DMS79 treated with DMSO at 0.1 percent for 48 hours (cell line): ENCODE results near the gene SRD5A3.

Source experiments
- DNase-seq: peaks from one replicate; lab custom pipeline; 2025; lab: John Stamatoyannopoulos, UW

Gene SRD5A3

DNA sequence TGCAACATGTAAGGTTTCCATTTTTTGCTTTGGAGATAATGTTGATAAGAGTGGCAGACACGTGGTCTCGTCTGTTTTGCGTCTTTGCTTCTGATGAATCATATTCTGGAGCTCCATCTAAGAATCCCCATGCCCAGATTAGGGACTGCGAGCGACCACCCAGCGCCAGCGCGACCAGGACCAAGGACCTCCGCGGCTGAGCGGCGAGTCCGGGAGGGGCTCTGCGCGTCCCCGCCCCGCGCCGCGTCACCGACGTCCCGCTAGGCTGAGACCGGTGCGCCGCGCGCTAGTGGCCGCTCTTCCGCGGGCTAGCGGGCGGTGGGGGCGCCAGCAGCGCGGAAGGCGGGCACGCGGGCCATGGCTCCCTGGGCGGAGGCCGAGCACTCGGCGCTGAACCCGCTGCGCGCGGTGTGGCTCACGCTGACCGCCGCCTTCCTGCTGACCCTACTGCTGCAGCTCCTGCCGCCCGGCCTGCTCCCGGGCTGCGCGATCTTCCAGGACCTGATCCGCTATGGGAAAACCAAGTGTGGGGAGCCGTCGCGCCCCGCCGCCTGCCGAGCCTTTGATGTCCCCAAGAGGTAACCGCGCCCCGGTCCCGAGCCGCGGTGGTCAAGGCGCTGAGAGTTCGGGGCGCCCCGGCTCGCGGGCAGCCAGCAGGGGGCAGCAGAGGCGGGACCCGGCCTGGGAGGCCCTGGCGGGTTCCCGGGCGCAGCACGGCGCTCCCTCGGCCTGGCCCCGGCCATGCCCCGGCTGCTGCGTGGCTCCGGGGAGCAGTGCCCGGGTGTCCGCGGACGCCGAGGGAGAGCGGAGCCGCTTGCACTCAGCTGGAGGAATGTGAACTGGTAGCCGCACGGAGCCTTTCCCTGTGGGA lies at the start of gene SRD5A3:
Gene SRD5A3, plus strand, starts transcription at position 263 of the 871 bp plus-strand sequence. Its CDS starts 95 bp downstream, at position 358.
- peak; percentile 58 for DNase-seq

DNA sequence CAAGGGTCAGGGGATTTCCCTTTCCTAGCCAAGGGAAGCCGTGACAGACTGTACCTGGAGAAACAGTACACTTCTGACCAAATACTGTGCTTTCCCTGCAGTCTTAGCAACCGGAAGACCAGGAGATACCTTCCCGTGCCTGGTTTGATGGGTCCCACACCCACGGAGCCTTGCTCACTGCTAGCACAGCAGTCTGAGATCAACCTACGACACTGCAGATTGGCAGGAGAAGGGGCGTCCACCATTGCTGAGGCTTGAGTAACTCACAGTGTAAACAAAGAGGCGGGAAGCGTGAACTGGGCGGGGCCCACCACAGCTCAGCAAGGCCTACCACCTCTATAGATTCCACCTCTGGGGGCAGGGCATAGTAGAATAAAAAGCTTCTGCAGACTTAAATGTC lies 48.7 kb upstream of the SRD5A3 start:
- DNase-seq, result no peak

DNA sequence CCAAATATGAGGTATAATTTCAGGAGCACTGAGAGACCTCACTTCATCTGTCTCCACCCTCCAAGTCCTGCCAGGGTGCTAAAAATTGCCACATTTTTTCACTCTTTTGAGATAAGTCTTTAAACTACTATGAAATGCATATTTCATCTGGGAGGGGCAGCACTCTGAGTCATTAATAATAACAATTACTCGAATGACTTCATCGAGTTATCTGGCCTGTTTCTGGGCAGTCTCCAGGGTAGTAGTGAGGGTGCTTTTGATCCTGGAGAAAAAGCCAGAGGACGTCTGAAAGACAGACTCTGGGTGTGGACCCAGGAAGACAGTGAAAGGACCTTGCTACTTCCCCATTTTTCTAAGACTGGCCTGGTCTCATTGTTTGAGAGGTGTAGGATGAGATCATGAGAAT lies 42.3 kb upstream of the SRD5A3 start:
- no peak for DNase-seq

DNA sequence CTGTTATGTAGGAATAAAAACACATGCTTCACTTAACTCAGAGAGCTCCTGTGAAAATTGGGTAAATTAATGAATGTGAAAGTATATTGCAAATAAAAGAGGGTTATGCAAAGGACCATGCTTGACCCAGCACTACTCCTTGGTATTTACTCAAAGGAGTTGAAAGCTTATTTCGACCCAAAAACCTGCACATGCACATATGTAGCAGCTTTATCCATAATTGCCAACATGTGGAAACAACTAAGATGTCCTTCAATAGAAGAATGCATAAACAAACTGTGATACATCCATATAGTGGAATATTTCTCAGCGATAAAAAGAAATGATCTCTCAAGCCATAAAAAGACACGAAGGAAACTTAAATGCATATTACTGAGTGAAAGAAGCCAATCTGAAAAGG lies 41.7 kb upstream of the SRD5A3 start:
- DNase-seq, result no peak

- DNase-seq, result no peak
Observed at GRCh38 chr4:55308071-55308470, 38.0 kb upstream of the SRD5A3 start.

GRCh38 chr4:55311792-55312488 lies 34.1 kb upstream of the SRD5A3 start:
- DNase-seq, result no peak

DNA sequence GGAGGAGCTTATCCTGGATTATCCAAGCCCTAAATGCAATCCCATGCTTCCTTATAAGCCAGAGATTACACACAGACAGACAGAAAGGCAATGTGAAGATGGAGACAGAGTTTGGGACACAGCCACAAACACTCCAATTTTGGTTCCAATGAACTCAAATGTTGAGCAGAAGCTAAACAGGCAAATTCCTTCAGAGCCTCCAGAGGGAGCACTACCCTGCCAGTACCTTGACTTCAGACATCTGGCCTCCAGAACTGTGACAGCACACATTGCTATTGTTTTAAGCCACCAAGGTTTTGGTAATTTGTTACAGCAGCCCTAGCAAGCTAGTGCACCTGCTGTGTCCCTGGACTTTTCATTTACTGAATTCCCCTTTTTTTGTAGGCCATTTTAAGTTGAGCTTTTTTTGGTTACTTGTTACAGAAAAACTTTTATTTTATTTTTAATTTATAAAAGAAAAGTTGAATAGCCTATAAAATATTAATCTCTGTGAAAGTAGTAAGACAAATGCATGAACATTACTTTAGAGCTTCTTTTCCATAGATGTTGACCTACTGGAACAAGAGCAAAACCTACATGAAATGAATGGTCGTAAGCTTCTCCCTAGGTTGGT lies 33.4 kb upstream of the SRD5A3 start:
- DNase-seq, result no peak

GRCh38 chr4:55314141-55314820 lies 31.8 kb upstream of the SRD5A3 start:
- DNase-seq, result no peak

DNA sequence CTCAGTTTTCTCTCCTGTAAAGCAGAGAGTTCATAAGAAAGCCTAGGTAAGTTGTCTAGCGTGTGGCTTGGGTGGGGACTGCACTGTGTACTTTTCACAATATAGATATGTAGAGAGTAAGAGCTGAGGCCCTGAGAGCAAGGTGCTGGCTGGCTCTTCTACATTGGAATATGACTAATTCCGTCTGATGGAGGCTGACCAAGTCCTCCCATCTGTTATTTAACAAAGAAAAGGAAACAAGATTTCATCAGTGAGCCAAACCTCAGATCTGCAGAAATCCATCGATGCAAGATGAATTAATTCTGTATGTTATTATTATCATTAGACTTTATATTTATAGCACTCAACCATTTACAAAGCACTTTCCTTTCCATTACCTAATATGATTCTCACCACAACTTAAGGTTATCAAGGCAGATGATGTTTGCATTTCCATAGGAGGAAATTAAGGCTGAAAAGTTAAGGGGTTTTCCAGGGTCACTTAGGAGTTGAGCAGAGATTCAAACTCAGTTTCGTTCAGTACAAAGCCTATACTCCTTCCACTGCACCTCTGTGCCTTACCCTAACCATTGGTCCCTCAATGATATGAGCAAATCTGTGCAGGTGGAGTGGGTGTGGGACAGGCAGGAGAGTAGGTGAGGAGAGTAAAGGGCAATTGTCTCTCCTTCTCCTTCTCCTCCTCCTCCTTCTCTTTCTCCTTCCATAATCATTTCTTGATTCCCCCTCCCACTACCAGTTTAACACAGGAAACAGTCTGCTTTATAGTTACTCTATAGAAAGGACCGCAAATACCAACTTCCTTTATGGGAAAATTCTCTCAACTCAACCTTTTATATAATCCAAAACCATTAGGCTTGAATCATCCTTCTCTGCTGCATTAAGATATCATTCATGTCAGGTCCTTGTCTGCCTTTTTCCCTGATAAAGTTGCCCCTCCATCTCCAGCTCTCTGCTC lies 27.6 kb upstream of the SRD5A3 start:
- DNase-seq, result no peak

DNA sequence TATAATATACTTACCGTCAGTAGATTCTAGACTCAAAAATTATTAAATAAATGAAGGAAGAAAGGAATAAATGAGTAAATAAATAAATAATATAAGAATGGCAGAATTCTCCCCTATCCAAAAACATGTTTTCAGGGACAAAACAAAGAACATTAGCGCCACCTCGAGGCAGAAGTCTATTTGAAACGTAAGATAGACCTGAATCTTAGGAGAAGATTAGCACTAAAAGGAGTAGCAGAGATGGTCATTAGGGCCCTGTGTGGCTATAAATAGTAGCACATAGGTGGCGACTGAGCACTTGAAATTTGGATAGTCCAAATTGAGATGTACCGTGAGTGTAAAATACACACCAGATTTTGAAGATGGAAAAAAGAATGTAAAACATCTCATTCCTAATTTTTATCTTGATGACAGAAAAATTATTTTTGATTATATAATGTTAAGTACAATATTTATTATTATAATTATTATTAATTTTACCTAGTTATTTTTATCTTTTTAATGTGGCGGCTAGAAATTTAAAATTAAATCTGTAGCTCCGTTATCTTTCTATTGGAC lies 24.3 kb upstream of the SRD5A3 start:
- peak; percentile 41 for DNase-seq

- no peak for DNase-seq
Observed at GRCh38 chr4:55323375-55323774, 22.7 kb upstream of the SRD5A3 start.

- DNase-seq, result no peak
Observed at GRCh38 chr4:55326629-55327028, 19.4 kb upstream of the SRD5A3 start.

DNA sequence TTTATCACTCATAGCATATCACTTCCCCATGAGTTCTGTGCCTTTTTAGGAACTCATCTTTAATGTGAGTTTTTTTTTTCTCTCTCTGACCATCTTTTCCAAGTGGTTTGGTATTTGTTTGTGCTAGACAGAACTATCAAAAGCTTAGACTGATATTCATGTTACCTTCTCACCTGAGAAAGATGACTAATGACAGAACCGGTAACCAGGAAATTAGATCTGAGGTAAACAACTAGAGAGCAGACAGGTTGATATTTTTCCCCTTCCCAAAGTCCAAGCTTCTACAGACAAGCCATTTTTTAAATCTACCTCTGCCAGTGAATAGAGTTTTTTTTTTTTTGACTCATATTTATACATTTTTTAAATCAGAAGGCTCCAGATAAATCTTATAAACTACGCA lies 17.0 kb upstream of the SRD5A3 start:
- DNase-seq, result no peak

DNA sequence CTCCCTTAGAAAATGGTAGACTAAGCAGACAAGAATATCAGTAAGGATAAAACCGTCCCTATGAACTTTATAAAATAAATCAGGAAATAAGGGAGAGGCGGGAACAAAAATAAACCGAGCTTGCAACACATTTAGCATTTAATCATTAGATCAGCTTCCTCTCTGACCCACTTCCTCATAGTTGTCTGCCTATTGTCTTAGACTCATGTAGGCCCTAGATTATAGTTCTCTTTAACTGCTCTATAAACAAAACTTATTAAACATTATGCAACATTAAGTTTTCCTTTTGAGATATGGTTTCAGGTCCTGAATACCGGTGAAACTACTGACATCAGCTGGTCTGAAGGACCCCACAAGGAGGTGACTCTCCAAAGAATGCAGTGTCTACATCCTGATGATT lies 15.8 kb upstream of the SRD5A3 start:
- DNase-seq, result no peak

GRCh38 chr4:55336138-55337034 lies 9.7 kb upstream of the SRD5A3 start:
- DNase-seq, result no peak

GRCh38 chr4:55337944-55338343 lies 8.1 kb upstream of the SRD5A3 start:
- no peak for DNase-seq

- DNase-seq, result no peak
Observed at GRCh38 chr4:55338486-55338885, 7.6 kb upstream of the SRD5A3 start.

DNA sequence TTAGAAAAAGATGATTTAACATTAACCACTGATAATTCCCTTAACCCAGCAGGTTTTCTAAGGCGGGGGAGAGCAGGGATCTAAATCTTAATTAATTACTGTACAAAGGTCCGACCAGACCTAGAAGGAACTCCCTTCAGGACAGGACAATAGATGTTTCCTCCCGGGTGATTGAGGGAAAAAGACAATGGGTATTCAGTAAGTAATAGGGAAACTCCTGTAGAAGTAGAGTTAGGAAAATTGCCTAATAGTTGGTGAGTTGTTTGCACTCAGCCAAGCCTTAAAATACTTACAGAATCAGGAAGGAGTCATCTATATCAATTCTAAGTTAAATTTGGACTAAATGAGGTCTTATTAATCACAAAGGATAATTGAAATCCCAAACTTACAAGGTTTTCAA lies 5.8 kb upstream of the SRD5A3 start:
- no peak for DNase-seq

DNA sequence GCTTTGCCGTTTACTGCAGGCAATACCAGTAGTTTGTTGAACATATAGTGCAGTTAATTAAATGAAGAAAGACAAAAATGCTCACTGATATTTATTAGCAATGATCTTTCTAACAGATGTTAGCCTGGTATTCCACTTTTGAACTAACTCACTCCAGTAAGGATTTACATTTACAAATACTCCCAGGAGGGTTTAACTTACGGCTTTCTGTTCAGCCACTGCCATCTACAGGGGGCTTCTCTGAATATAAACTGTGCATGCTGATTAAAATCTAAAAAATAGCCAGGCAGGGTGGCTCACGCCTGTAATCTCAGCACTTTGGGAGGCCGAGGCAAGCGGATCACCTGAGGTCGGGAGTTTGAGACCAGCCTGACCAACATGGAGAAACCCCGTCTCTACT lies 2.2 kb upstream of the SRD5A3 start:
- no peak for DNase-seq

GRCh38 chr4:55345054-55345453 lies 988 bp upstream of the SRD5A3 start:
- DNase-seq, result no peak
